Loucy (cell line): ENCODE results near the gene RASSF4.

Source experiments
- EZH2phosphoT487 ChIP-seq: fragments of 200-600 bp; IDR thresholded peaks from 2 replicates; pipeline ENCODE4 v1.6.1; 2018; ENCODE audit warnings: antibody characterized with exemption, mild to moderate bottlenecking, moderate library complexity, borderline replicate concordance
- TF ChIP-seq, protein P1 (sequence below): fragments of 200-600 bp; sonication (generic); conservative IDR thresholded peaks from 2 replicates; pipeline ENCODE4 v1.5.1; 2014; ENCODE audit warnings: mild to moderate bottlenecking, antibody characterized with exemption, low read length

DNA sequence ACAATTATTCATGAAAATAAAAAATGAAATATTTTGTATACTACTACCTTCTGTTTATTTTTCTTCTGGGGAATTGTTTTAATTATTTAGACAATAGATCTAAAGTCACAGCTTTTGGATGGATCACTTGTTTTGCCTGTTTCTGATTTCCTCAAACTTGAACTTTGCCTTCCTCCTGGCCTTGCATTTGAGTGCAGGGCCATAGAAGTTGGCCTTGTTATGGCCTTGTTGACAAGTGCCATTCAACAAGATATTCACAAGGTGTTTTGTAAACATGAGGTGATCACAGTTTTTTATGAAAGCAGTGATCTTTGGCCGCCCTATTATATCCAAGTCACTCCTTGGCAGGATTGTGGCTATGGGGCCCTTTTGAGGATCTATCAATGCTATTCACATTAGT, 45.7 kb downstream of the RASSF4 start:
- TF ChIP-seq, protein P1, sequence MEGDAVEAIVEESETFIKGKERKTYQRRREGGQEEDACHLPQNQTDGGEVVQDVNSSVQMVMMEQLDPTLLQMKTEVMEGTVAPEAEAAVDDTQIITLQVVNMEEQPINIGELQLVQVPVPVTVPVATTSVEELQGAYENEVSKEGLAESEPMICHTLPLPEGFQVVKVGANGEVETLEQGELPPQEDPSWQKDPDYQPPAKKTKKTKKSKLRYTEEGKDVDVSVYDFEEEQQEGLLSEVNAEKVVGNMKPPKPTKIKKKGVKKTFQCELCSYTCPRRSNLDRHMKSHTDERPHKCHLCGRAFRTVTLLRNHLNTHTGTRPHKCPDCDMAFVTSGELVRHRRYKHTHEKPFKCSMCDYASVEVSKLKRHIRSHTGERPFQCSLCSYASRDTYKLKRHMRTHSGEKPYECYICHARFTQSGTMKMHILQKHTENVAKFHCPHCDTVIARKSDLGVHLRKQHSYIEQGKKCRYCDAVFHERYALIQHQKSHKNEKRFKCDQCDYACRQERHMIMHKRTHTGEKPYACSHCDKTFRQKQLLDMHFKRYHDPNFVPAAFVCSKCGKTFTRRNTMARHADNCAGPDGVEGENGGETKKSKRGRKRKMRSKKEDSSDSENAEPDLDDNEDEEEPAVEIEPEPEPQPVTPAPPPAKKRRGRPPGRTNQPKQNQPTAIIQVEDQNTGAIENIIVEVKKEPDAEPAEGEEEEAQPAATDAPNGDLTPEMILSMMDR: no peak
- TF ChIP-seq EZH2phosphoT487: no peak
